GM11168 (cell line): ENCODE data around the gene MYO1G.

Source experiments
- in situ Hi-C: fragments of 300-500 bp; cut with MboI; formaldehyde crosslinking; loops from one replicate; pipeline ENCODE4 v1.12.0; 2022; ENCODE audit warnings: low sequenced_read_pairs; ENCODE audit not compliant: unreplicated experiment

Gene MYO1G

DNA sequence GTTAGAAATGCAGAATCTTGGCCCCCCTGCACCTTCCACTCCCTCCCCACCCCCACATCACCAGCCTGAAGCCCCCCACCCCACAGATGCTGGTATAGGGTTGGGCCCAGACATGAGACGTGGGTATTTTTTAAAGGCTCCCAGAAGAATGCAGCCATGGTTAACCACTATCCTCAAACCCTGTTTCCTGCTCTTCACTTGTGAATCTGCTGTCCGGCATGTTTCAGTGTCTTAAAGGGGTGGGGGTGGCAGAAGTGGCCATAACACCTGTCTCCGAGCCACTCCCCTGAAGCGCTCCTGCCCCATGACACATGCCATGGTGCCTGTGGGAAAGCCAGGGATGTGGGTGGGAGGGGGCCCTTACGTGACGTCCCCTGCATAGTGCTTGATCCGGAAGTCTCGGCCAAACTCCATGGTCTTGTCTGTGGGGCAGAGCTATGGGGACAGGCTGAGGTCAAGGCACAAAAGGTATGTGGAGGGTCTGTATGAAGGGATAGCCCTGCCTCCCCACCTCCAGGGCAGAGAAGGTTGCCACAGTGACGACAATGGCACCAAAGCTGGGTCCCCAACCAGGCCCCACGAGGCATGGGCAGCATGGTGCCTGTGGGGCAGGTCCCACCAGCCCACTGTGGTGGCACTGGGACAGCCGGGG, 9.6 kb downstream of the MYO1G start:
- in situ Hi-C loops, result loop anchor here (25.0 kb wide), 1 partner anchor 168 kb away; no protein-coding TSS in a partner anchor

DNA sequence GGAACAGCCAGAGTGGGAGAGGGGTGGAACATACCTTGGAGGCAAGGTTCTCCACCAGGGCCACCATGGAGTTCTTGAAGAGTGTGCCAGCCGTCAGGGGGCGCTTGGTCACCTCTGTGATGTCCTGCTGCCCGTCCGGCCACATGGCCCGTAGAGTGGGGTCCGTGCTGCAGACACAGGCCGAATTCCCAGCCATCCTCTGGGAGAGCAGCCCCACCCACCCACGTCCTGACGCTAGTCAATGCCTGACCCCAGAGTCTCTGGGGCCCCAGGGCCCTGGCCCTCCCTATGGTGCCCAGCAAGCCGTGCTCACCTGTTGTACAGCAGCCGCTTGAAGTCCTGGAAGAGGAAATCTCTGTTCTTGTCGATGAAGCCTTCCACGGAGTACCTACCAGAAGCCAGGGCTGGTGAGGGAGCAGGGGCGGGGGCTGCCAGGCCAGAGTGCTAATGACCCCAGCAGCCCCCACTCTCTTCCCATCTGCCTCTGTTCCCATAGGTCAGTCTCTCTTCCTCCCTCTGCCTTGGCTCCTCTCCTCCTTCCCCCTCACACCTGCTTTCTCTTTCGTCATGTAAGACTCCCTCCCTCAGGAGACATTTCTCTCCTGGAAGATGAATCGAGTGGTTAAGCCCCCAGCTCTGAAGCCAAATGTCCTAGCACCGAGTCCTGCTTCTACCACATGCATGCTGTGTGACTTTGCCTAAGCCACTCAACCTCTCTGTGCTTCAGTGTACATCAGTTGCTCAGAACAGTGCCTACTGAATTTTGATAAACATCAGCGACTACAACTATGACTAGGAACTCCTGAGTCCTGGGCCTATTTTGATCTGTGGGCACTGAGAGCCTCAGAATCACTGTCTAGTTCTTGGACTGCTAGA, 11.0 kb downstream of the MYO1G start:
- in situ Hi-C loops, result loop anchor here (25.0 kb wide), 1 partner anchor 169 kb away; no protein-coding TSS in a partner anchor

DNA sequence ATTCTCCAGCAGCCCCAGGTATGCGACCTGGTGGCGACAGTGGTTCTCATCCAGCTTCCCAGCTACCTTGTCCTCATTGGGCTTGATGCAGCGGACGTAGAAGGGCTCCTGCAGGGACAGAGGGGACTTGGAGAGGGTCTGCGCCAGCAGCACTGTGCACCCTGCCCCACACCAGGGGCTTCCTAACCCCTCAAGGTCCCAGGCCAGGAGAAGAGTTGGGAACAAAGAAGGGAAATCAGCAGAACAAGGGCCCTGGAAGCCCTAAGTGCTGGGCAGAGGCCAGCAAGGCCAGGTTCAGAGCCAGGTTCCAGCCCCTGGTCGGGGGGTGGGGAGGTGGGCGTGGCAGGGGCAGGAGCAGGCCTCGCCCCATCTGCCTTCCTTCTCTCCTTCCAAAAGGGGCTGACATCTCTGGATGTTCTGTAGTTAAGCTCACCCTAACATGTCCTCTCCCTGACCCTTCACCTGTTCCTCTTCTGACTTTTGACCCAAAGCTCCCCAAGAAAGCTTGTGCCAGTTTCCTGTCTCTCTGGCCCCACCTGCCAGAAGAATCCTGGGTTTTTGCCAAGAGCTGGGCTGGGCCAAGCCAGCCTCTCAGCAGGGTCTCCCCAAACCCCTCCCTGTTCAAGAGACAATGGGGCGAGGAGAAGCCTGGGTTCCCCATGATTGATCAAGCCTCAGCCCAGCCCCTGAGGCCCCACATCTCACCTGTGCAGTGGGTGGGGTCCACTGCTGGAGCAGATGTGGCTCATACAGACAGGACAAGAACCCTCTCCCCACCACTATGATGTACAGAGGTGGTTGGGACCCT, 11.9 kb downstream of the MYO1G start:
- in situ Hi-C loops, result loop anchor here (25.0 kb wide), 1 partner anchor 170 kb away; no protein-coding TSS in a partner anchor

DNA sequence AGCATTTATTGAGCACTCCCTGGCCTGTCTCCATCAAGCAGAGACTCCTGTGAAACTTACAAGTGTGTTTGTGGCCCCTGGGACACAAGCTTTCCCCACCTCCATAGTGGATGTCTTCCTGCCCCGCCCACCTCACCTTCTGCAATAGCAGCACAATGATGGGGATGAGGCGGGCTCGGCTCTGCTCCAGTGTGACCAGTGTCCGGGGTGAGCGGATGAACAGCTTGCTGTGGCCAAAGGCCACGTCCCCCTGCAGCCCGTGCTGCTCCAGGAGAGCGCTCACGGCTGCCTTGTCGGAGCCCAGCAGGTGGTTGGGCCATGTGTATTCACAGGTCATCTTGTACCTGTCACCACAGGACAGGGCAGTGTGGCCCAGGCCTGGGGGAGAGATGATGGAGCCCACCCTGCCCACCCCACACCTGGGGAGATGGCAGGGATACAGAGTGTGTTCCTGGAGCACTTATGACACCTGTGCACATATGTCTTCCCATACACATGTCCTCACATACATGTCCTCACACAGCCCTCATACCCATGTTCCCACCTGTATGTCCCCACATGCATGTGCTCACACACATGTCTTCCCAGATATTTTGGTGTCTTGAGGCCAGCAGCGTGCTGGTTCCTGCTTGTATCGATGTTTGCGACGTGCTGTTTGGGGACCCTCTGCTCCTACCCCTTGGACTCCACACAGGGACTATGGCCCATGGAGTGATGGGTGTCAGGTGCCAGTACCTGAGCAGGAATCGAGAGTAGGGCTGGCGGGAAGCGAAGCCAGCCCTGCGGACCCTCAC, 12.7 kb downstream of the MYO1G start:
- in situ Hi-C loops, result loop anchor here (25.0 kb wide), 1 partner anchor 171 kb away; no protein-coding TSS in a partner anchor

- in situ Hi-C loops, result loop anchor here (25.0 kb wide), 1 partner anchor 172 kb away; no protein-coding TSS in a partner anchor
These were observed 13.3 kb downstream of the MYO1G start for GRCh38 chr7:44965441-44965903.

DNA sequence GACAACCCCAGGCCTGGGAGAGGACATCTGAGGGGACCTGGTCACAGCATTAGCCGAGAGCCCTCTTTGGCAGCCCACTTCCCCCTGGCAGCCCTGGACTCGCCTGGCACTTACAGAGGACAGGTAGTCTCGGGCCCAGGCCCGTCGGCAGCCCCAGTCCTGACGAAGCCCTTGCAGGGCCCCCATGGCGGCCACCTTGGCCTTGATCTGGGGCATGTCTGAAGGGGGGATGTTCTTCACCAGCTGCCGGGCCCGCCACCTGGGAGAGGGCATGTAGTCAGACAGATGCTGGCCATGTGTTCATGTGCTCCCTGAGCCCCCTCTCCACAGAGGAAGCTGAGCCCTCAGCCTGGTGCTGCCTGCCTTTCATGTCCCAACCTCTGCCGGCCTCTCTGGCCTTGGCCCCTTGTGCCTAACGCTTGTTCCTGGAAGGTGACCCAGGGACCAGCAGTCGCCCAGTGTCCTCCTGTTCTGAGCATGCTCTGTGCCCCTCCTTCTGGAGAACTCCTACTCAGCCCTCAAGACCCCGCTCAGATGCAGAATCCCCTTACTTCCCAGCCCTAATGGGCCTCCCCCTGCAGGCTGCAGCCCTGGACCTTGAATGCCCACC, 13.9 kb downstream of the MYO1G start:
- in situ Hi-C loops, result loop anchor here (25.0 kb wide), 1 partner anchor 172 kb away; no protein-coding TSS in a partner anchor

GRCh38 chr7:44964384-44964830, 14.4 kb downstream of the MYO1G start:
- in situ Hi-C loops, result loop anchor here (25.0 kb wide), 1 partner anchor 173 kb away; no protein-coding TSS in a partner anchor

- in situ Hi-C loops, result loop anchor here (25.0 kb wide), 1 partner anchor 174 kb away; no protein-coding TSS in a partner anchor
These were observed 15.2 kb downstream of the MYO1G start for GRCh38 chr7:44963364-44964290.

GRCh38 chr7:44962483-44963251, 16.1 kb downstream of the MYO1G start:
- in situ Hi-C loops, result loop anchor here (25.0 kb wide), 1 partner anchor 175 kb away; no protein-coding TSS in a partner anchor

DNA sequence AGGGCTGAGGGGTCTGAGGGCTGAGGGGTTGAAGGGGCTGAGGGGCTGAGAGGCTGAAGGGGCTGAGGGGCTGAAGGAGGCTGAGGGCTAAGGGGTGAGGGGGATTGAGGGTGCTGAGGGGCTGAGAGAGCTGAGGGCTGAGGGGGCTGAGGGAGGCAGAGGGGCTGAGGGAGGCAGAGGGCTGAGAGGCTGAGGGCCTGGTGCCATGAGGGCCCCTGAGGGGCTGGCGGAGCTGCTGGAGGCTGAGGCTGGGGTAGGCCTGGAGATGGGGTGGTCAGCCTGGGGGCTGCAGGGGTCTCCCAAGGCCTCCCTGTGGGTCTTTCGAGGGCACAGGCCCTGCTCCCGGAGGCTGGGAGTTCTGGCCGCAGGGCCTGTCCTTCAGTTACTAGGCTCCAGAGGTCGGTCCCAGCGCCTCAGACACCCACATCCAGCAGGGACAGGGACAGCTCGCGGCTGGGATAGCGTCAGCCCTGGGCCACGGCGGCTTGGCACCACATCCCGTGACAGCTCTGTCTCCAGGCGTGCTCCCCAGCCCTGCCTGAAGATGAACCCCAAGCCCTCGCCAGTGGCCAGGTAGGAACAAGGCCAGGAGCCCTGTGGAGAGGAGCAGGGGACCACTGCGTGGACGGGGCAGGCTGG, 16.9 kb downstream of the MYO1G start:
- in situ Hi-C loops, result loop anchor here (25.0 kb wide), 1 partner anchor 175 kb away; no protein-coding TSS in a partner anchor

DNA sequence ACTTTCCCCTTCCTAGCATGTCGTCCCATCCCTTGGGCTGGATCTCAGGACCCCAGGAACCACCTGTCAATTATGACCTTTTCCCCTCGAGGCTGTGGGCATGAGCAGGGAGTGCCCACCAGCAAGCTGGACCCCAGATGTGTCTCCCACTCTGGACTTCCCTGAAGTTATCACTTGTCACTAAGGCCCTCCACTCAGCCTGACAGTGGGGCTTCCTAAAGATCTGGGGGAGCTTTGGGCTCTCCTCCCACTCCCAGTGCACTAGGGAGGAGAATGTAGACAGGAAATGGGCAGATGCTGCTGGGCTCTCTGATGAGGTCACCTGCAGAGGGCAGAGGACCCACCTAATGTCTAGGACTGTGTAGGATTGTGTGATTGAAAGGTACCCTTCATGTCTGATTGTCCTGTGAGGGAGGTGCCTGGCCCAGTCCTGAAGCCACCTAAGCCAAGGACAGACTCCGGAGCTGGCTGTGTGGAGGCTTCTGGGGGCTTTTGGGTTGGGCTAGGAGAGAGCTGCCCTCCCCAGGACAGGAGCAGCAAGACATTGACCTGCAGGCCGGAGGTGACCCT, 18.7 kb downstream of the MYO1G start:
- in situ Hi-C loops, result loop anchor here (25.0 kb wide), 1 partner anchor 177 kb away; no protein-coding TSS in a partner anchor

- in situ Hi-C loops, result loop anchor here (25.0 kb wide), 1 partner anchor 178 kb away; no protein-coding TSS in a partner anchor
These were observed 19.3 kb downstream of the MYO1G start for GRCh38 chr7:44959433-44959951.

- in situ Hi-C loops, result loop anchor here (25.0 kb wide), 1 partner anchor 179 kb away; no protein-coding TSS in a partner anchor
These were observed 20.0 kb downstream of the MYO1G start for GRCh38 chr7:44958645-44959344.

DNA sequence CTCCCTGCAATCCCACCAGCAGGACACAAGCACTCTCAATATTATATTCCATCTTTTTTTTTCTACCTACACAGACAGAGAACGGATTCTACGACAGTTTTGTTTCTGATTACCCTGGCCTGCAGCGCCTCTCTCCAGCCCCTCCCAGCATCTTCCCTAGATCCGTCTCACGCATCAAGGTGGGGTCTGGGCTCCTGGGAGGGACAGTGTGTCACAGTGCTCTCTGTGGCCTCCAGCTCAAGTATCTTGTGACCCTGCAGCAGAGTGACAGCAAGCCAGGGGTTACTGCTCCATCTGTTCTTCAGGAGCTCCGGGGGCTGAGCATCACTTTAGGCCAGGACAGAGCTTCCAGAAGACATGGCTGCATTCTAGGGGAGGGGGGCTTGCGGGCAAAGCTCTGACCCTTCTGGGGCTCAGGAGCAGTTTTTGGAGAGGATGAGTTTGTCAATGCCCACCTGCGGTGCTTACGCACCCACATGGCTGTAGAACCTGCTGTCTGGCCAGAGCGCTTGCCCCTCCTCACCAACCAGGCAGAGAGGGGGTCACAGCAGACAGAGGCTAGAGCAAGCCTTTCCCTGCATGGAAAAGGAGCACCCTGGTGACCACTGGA, 22.6 kb downstream of the MYO1G start:
- in situ Hi-C loops, result loop anchor here (25.0 kb wide), 1 partner anchor 181 kb away; no protein-coding TSS in a partner anchor
